MM.1S (cell line): Measurements from ENCODE around the gene PIP4K2A.

ENCODE experiments used
- DNase-seq: peaks from one replicate; pipeline ENCODE4 v3.0.0-alpha.2; 2015
- H2AFZ ChIP-seq: fragments of 300-600 bp; sonication (generic); 2 replicates; pipeline ENCODE4 v1.6.0; 2016; ENCODE audit warnings: antibody characterized with exemption, low read length
- H3F3A ChIP-seq: fragments of 300-600 bp; sonication (generic); 2 replicates; pipeline ENCODE4 v1.6.1; 2016; ENCODE audit warnings: mild to moderate bottlenecking, antibody characterized with exemption, low read length, moderate library complexity, mixed read lengths; ENCODE audit not compliant: insufficient read depth
- H3K27ac ChIP-seq: fragments of 300-600 bp; sonication (generic); 2 replicates; pipeline ENCODE4 v1.5.1; 2016; ENCODE audit warnings: mild to moderate bottlenecking, low read length
- H3K27me3 ChIP-seq: fragments of 300-600 bp; sonication (generic); replicated peaks from 2 replicates; pipeline ENCODE4 v1.6.0; 2016; ENCODE audit warnings: low read length; ENCODE audit not compliant: insufficient read depth
- H3K36me3 ChIP-seq: fragments of 300-600 bp; sonication (generic); replicated peaks from 2 replicates; pipeline ENCODE4 v1.6.1; 2016; ENCODE audit warnings: mild to moderate bottlenecking, low read length, mixed read lengths; ENCODE audit not compliant: insufficient read depth
- H3K4me1 ChIP-seq: fragments of 300-600 bp; sonication (generic); 2 replicates; pipeline ENCODE4 v1.6.1; 2016; ENCODE audit warnings: low read length, mixed read lengths
- H3K4me2 ChIP-seq: fragments of 300-600 bp; sonication (generic); 2 replicates; pipeline ENCODE4 v1.6.0; 2016; ENCODE audit warnings: low read depth, low read length
- H3K4me3 ChIP-seq: fragments of 300-600 bp; sonication (generic); 2 replicates; pipeline ENCODE4 v1.5.1; 2016; ENCODE audit warnings: low read length, mixed read lengths
- H3K79me2 ChIP-seq: fragments of 300-600 bp; sonication (generic); 2 replicates; pipeline ENCODE4 v1.6.1; 2016; ENCODE audit warnings: mixed run types, low read length, mixed read lengths
- H3K9ac ChIP-seq: fragments of 300-600 bp; sonication (generic); 2 replicates; pipeline ENCODE4 v1.6.1; 2016; ENCODE audit warnings: low read length, mixed read lengths
- H3K9me2 ChIP-seq: fragments of 300-600 bp; sonication (generic); replicated peaks from 2 replicates; pipeline ENCODE4 v1.6.1; 2016; ENCODE audit warnings: mild to moderate bottlenecking, low read length, mixed read lengths; ENCODE audit not compliant: insufficient read depth
- H3K9me3 ChIP-seq: fragments of 300-600 bp; sonication (generic); replicated peaks from 2 replicates; pipeline ENCODE4 v1.6.1; 2016; ENCODE audit warnings: mild to moderate bottlenecking, low read length, mixed read lengths; ENCODE audit not compliant: insufficient read depth
- H4K20me1 ChIP-seq: fragments of 300-600 bp; sonication (generic); 2 replicates; pipeline ENCODE4 v1.6.1; 2016; ENCODE audit warnings: mild to moderate bottlenecking, low read length, moderate library complexity, mixed read lengths; ENCODE audit not compliant: insufficient read depth
- EZH2 ChIP-seq: fragments of 300-600 bp; sonication (generic); optimal IDR thresholded peaks from 2 replicates; pipeline ENCODE3; 2017; ENCODE audit warnings: low read depth, mild to moderate bottlenecking, antibody characterized with exemption, low read length, mixed read lengths
- EZH2phosphoT487 ChIP-seq: fragments of 300-600 bp; sonication (generic); IDR thresholded peaks from 2 replicates; pipeline ENCODE4 v1.6.1; 2018; ENCODE audit warnings: antibody characterized with exemption, low read length
- TF ChIP-seq, protein P1 (sequence below): fragments of 300-600 bp; sonication (generic); IDR thresholded peaks from 2 replicates; pipeline ENCODE4 v1.5.1; 2016; ENCODE audit warnings: antibody characterized with exemption, low read length, mixed read lengths

The PIP4K2A gene

DNA sequence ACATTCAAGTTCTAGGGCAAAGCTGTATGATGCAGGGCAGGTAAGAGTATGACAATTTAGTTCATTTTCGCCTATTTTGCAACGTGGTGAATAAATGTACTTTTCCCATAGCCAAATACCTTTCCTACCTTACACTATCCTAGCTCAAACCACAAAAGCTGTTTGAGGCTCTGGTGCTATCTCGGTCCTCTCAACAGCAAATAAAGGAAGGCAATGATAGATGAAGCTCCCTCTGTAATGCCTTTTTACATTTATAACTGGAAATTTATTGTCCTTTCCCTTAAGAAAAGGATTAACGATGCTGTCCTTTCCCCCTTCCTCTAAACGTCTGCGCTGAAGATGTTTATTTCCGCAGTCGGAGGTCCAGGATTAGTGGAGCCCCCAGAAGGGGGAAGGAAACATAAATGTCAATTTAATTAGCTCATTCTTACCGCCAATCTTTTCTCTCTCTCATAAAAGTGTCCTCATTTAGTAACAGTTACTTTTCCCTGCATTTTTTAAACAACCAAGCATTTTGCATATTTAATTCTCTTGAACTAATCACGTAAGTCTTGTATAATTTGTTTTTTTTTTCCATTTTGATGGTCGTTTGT, 114.6 kb downstream of the PIP4K2A start:
- Histone ChIP-seq H3K27me3 (no peaks in the 10 kb centered on the region), H3K27ac (no peak overlapping the region), H2AFZ (no peak overlapping the region), H3K9me3 (no peaks in the 10 kb centered on the region), H3K9ac (no peak overlapping the region), H3F3A (no peaks in the 10 kb centered on the region), H3K36me3 (no peaks in the 10 kb centered on the region), H3K4me2 (no peak overlapping the region), H4K20me1 (no peaks in the 10 kb centered on the region), H3K4me3 (no peak overlapping the region), H3K9me2 (no peaks in the 10 kb centered on the region), H3K4me1 (peaks cover 9% of the 10 kb centered on the region), H3K79me2 (no peaks in the 10 kb centered on the region)
- TF ChIP-seq, protein P1, sequence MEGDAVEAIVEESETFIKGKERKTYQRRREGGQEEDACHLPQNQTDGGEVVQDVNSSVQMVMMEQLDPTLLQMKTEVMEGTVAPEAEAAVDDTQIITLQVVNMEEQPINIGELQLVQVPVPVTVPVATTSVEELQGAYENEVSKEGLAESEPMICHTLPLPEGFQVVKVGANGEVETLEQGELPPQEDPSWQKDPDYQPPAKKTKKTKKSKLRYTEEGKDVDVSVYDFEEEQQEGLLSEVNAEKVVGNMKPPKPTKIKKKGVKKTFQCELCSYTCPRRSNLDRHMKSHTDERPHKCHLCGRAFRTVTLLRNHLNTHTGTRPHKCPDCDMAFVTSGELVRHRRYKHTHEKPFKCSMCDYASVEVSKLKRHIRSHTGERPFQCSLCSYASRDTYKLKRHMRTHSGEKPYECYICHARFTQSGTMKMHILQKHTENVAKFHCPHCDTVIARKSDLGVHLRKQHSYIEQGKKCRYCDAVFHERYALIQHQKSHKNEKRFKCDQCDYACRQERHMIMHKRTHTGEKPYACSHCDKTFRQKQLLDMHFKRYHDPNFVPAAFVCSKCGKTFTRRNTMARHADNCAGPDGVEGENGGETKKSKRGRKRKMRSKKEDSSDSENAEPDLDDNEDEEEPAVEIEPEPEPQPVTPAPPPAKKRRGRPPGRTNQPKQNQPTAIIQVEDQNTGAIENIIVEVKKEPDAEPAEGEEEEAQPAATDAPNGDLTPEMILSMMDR: no peak
- TF ChIP-seq EZH2phosphoT487: no peak
- TF ChIP-seq EZH2: no peak
- no peak for DNase-seq

DNA sequence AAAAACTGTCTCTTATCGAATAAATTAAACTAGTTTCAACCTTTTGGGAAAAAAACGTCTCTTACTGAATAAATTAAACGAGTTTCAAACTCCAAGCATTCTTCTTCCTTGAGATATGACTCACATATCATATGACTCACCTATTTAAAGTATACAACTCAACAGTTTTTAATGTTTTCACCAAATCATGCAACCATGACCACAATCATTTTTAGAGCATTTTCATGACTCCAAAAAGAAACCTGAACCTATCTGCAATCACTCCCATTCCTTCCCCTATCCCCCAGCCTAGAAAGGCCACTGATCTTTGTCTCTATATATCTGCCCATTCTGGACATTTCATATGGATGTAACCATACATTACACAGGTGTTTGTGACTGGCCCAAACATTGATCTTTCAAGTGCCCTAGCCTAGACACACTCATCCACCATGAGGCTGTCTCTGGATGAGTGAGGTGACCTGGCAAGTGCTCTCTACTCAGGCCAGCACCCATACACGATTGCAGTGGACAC, 115.3 kb downstream of the PIP4K2A start:
- no peak overlapping the region for H2AFZ ChIP-seq
- no peaks in the 10 kb centered on the region for H3K9me2 ChIP-seq
- DNase-seq: no peak
- H3K4me2 ChIP-seq: no peak overlapping the region
- no peak overlapping the region for H3K9ac ChIP-seq
- no peaks in the 10 kb centered on the region for H4K20me1 ChIP-seq
- no peak overlapping the region for H3K4me3 ChIP-seq
- no peak for TF ChIP-seq EZH2phosphoT487
- no peak for TF ChIP-seq EZH2
- TF ChIP-seq, protein P1: no peak
- H3K79me2 ChIP-seq: no peaks in the 10 kb centered on the region
- no peaks in the 10 kb centered on the region for H3K36me3 ChIP-seq
- peaks cover 9% of the 10 kb centered on the region for H3K4me1 ChIP-seq
- H3K27me3 ChIP-seq: no peaks in the 10 kb centered on the region
- H3K9me3 ChIP-seq: no peaks in the 10 kb centered on the region
- no peaks in the 10 kb centered on the region for H3F3A ChIP-seq
- H3K27ac ChIP-seq: no peak overlapping the region

DNA sequence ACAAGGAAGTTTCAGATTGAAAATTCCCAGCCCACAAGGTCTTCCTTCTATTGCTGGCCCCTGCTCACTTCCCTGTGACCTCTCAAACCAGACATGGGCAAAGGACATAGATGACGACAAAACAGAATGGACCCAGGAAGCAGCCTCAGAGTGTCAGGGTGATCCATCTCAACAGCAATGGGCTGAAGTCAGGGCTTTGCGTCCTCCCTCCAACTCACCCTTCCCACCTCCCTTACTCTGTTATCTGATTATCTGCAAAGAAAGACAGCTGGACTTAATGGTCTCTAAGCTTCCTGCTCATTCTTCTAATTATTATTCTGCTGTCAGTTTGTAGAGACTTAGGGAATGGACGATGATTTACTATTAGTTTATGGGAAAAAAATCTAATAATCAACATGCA, 115.9 kb downstream of the PIP4K2A start:
- no peak overlapping the region for H2AFZ ChIP-seq
- no peaks in the 10 kb centered on the region for H3K79me2 ChIP-seq
- H4K20me1 ChIP-seq: no peaks in the 10 kb centered on the region
- no peak overlapping the region for H3K9ac ChIP-seq
- H3K9me2 ChIP-seq: no peaks in the 10 kb centered on the region
- DNase-seq: no peak
- no peaks in the 10 kb centered on the region for H3K36me3 ChIP-seq
- no peak overlapping the region for H3K4me2 ChIP-seq
- H3K9me3 ChIP-seq: no peaks in the 10 kb centered on the region
- H3F3A ChIP-seq: no peaks in the 10 kb centered on the region
- no peaks in the 10 kb centered on the region for H3K27me3 ChIP-seq
- H3K27ac ChIP-seq: no peak overlapping the region
- H3K4me1 ChIP-seq: peaks cover 9% of the 10 kb centered on the region
- H3K4me3 ChIP-seq: no peak overlapping the region
- no peak for TF ChIP-seq EZH2phosphoT487
- no peak for TF ChIP-seq EZH2
- TF ChIP-seq, protein P1: no peak
